IMR-90 (cell line): ENCODE results near the gene SPARC. TPM values are rescaled to one million over a fixed set of nuclear protein-coding genes. Genes with fewer than 3 reads are reported as not detected.

ENCODE experiments used
- ATAC-seq: fragments of 200-7000 bp; cut with Tn5 transposase; 2 replicates; pipeline ENCODE4 v1.9.1; 2020; ENCODE audit warnings: low read depth, mild to moderate bottlenecking, moderate library complexity
- BruUV-seq: library from RNA; stranded (reverse); fragments of 400-500 nt; replicated peaks from 2 replicates; lab custom pipeline; 2021; lab: Mats Ljungman, UMichigan
- CTCF ChIA-PET: fragments of 300-600 bp; formaldehyde crosslinking; extraction: SDS; loops from one replicate; lab custom pipeline; 2021; ENCODE audit warnings: antibody characterized with exemption; lab: Yijun Ruan, JAX
- POLR2A ChIA-PET: fragments of 300-600 bp; sonication (Branson Sonifier 250); formaldehyde crosslinking; loops from one replicate; lab custom pipeline; 2022; ENCODE audit warnings: antibody characterized with exemption; ENCODE audit not compliant: unreplicated experiment; lab: Charles Lee
- DNase-seq: peaks from one replicate; pipeline ENCODE4 v3.0.0; 2013
- H2AFZ ChIP-seq: replicated peaks from 2 replicates; pipeline ENCODE3; 2013; ENCODE audit warnings: low read length, mild to moderate bottlenecking; ENCODE audit not compliant: poor library complexity
- H2AK5ac ChIP-seq: 2 replicates; pipeline ENCODE4 v1.6.1; 2013; ENCODE audit warnings: low read depth, low read length, inconsistent platforms
- H2AK9ac ChIP-seq: replicated peaks from 2 replicates; pipeline ENCODE3; 2013; ENCODE audit warnings: mild to moderate bottlenecking, low read depth, low read length, moderate library complexity; ENCODE audit not compliant: poor library complexity
- H2BK120ac ChIP-seq: 2 replicates; pipeline ENCODE4 v1.6.1; 2013; ENCODE audit warnings: low read depth, low read length, inconsistent platforms
- H2BK15ac ChIP-seq: 3 replicates; pipeline ENCODE4 v1.6.1; 2013; ENCODE audit warnings: low read depth, low read length, inconsistent platforms
- H2BK20ac ChIP-seq: 2 replicates; pipeline ENCODE4 v1.6.1; 2013; ENCODE audit warnings: low read depth, mild to moderate bottlenecking, inconsistent platforms, low read length, moderate library complexity
- H2BK5ac ChIP-seq: 2 replicates; pipeline ENCODE4 v1.6.1; 2013; ENCODE audit warnings: mild to moderate bottlenecking, low read depth, low read length, inconsistent platforms; ENCODE audit not compliant: poor library complexity, severe bottlenecking
- H3K14ac ChIP-seq: replicated peaks from 2 replicates; pipeline ENCODE4 v1.6.1; 2013; ENCODE audit warnings: low read depth, low read length, inconsistent platforms
- H3K18ac ChIP-seq: 2 replicates; pipeline ENCODE4 v1.6.1; 2013; ENCODE audit warnings: low read depth, low read length, control low read depth
- H3K23ac ChIP-seq: 2 replicates; pipeline ENCODE4 v1.6.1; 2013; ENCODE audit warnings: low read depth, low read length, inconsistent platforms
- H3K27ac ChIP-seq: 2 replicates; pipeline ENCODE4 v1.5.1; 2013; ENCODE audit warnings: mild to moderate bottlenecking, control low read depth, low read length; ENCODE audit not compliant: insufficient read depth
- H3K27me3 ChIP-seq: 2 replicates; pipeline ENCODE4 v1.6.1; 2013; ENCODE audit warnings: low read length; ENCODE audit not compliant: control insufficient read depth, insufficient read depth
- H3K36me3 ChIP-seq: 2 replicates; pipeline ENCODE4 v1.6.1; 2013; ENCODE audit warnings: low read length, mixed read lengths; ENCODE audit not compliant: control insufficient read depth, insufficient read depth
- H3K4ac ChIP-seq: 2 replicates; pipeline ENCODE4 v1.6.1; 2013; ENCODE audit warnings: low read depth, low read length, inconsistent platforms
- H3K4me1 ChIP-seq: 2 replicates; pipeline ENCODE4 v1.6.1; 2013; ENCODE audit warnings: low read length, mixed read lengths; ENCODE audit not compliant: control insufficient read depth, insufficient read depth
- H3K4me2 ChIP-seq: 2 replicates; pipeline ENCODE4 v1.6.1; 2013; ENCODE audit warnings: low read depth, mild to moderate bottlenecking, control low read depth, low read length, moderate library complexity
- H3K4me3 ChIP-seq: 2 replicates; pipeline ENCODE4 v1.5.1; 2013; ENCODE audit warnings: low read depth, mild to moderate bottlenecking, control low read depth, low read length, moderate library complexity; ENCODE audit not compliant: insufficient read depth
- H3K56ac ChIP-seq: 2 replicates; pipeline ENCODE4 v1.6.1; 2013; ENCODE audit warnings: low read length, inconsistent platforms; ENCODE audit not compliant: insufficient read depth; ENCODE audit errors: extremely low read depth
- H3K79me1 ChIP-seq, 2 experiments: 2 replicates each; pipeline ENCODE4 v1.6.1; 2013; ENCODE audit warnings: low read length in 2 of 2, inconsistent platforms in 1 of 2, low read depth in 1 of 2
- H3K9ac ChIP-seq: 2 replicates; pipeline ENCODE4 v1.6.1; 2013; ENCODE audit warnings: low read depth, low read length, control low read depth
- H3K9me1 ChIP-seq: 2 replicates; pipeline ENCODE4 v1.6.1; 2013; ENCODE audit warnings: low read length, inconsistent platforms; ENCODE audit not compliant: insufficient read depth
- H3K9me3 ChIP-seq: 2 replicates; pipeline ENCODE4 v1.6.1; 2013; ENCODE audit warnings: low read length; ENCODE audit not compliant: control insufficient read depth, insufficient read depth
- H4K20me1 ChIP-seq: 2 replicates; pipeline ENCODE4 v1.6.1; 2013; ENCODE audit warnings: low read length, inconsistent platforms; ENCODE audit not compliant: insufficient read depth
- H4K5ac ChIP-seq: 2 replicates; pipeline ENCODE4 v1.6.1; 2013; ENCODE audit warnings: mild to moderate bottlenecking, low read depth, low read length, control low read depth
- H4K8ac ChIP-seq, 2 experiments: 2 replicates each; pipeline ENCODE4 v1.6.1; 2013; ENCODE audit warnings: low read depth in 2 of 2, low read length in 2 of 2, control low read depth in 1 of 2, inconsistent platforms in 1 of 2
- H4K91ac ChIP-seq: 2 replicates; pipeline ENCODE4 v1.6.1; 2013; ENCODE audit warnings: low read depth, low read length, inconsistent platforms; ENCODE audit not compliant: insufficient read depth
- BHLHE40 ChIP-seq: fragments of 150-350 bp; IDR thresholded peaks from 2 replicates; pipeline ENCODE4 v1.6.1; 2016; ENCODE audit warnings: mild to moderate bottlenecking, low read depth, low read length
- CEBPB ChIP-seq: IDR thresholded peaks from 2 replicates; pipeline ENCODE4 v1.6.1; 2012; ENCODE audit warnings: low read depth, low read length, improper control_type of control experiment
- CHD1 ChIP-seq: IDR thresholded peaks from 2 replicates; pipeline ENCODE4 v1.6.1; 2012; ENCODE audit warnings: low read depth, low read length, improper control_type of control experiment
- FOS ChIP-seq: fragments of 150-350 bp; IDR thresholded peaks from 2 replicates; pipeline ENCODE4 v1.6.1; 2016; ENCODE audit warnings: low read depth, low read length
- MAFK ChIP-seq: IDR thresholded peaks from 2 replicates; pipeline ENCODE4 v1.6.1; 2012; ENCODE audit warnings: low read depth, low read length, improper control_type of control experiment
- MAZ ChIP-seq: IDR thresholded peaks from 2 replicates; pipeline ENCODE4 v1.6.1; 2012; ENCODE audit warnings: low read depth, mild to moderate bottlenecking, low read length, improper control_type of control experiment, moderate library complexity, borderline replicate concordance
- MXI1 ChIP-seq: IDR thresholded peaks from 2 replicates; pipeline ENCODE4 v1.6.1; 2012; ENCODE audit warnings: low read depth, mild to moderate bottlenecking, low read length, moderate library complexity, borderline replicate concordance
- NFE2L2 ChIP-seq: fragments of 150-350 bp; IDR thresholded peaks from 2 replicates; pipeline ENCODE4 v1.6.1; 2016; ENCODE audit warnings: low read depth, mild to moderate bottlenecking, low read length
- POLR2A ChIP-seq: IDR thresholded peaks from 2 replicates; pipeline ENCODE4 v1.6.1; 2012; ENCODE audit warnings: mild to moderate bottlenecking, low read depth, low read length
- RAD21 ChIP-seq: IDR thresholded peaks from 2 replicates; pipeline ENCODE4 v1.6.1; 2012; ENCODE audit warnings: low read length, improper control_type of control experiment
- RCOR1 ChIP-seq: IDR thresholded peaks from 2 replicates; pipeline ENCODE4 v1.6.1; 2012; ENCODE audit warnings: mild to moderate bottlenecking, low read length, improper control_type of control experiment; ENCODE audit not compliant: insufficient replicate concordance
- RFX5 ChIP-seq: IDR thresholded peaks from 2 replicates; pipeline ENCODE4 v1.8.0; 2012; ENCODE audit warnings: low read depth, mild to moderate bottlenecking, low read length, moderate library complexity
- SMC3 ChIP-seq: fragments of 150-350 bp; IDR thresholded peaks from 2 replicates; pipeline ENCODE4 v1.6.1; 2016; ENCODE audit warnings: low read depth, mild to moderate bottlenecking, antibody characterized with exemption, low read length, moderate library complexity
- WGBS, 2 experiments: methylation state at CpG; one replicate each; pipeline versions ENCODE4 v1.1.5 to v1.1.7; 2013; ENCODE audit warnings: missing lambda C conversion rate in 2 of 2; ENCODE audit not compliant: insufficient read length in 1 of 2; ENCODE audit errors: extremely low coverage in 2 of 2; 5-methylcytosine and 5-hydroxymethylcytosine counted together
- dilution Hi-C: fragments of 300-500 bp; cut with HindIII; formaldehyde crosslinking; loops from one replicate; pipeline ENCODE4 v1.14.3; 2018; ENCODE audit warnings: low sequenced_read_pairs; ENCODE audit not compliant: unreplicated experiment
- in situ Hi-C: fragments of 300-500 bp; cut with MboI; formaldehyde crosslinking; loops from 3 replicates; pipeline ENCODE4 v1.14.3; 2019; ENCODE audit warnings: low sequenced_read_pairs, inconsistent platforms, mixed read lengths
- intact Hi-C: fragments of 100-400 bp; cut with micrococcal nuclease; formaldehyde crosslinking; loops from 2 replicates; pipeline ENCODE4 v1.10.0; 2022
- polyA plus RNA-seq, 3 experiments: library from polyadenylated mRNA; depleted of rRNA; stranded (reverse); fragments of >200 nt; gene quantifications; 2 replicates each; pipeline ENCODE4 v1.2.3, GENCODE V29; 2012; ENCODE audit warnings: low replicate concordance in 1 of 3
- total RNA-seq: library from RNA; depleted of rRNA; stranded (reverse); fragments of >200 nt; gene quantifications from 2 replicates; pipeline ENCODE4 v1.2.3, GENCODE V29; 2012
- TF ChIP-seq, protein P1 (sequence below): fragments of 150-350 bp; IDR thresholded peaks from 2 replicates; pipeline ENCODE4 v1.6.1; 2016; ENCODE audit warnings: low read depth, mild to moderate bottlenecking, low read length, moderate library complexity, borderline replicate concordance
- TF ChIP-seq, protein P2 (sequence below): conservative IDR thresholded peaks from 2 replicates; pipeline ENCODE4 v1.5.1; 2012; ENCODE audit warnings: mild to moderate bottlenecking, low read depth, low read length, improper control_type of control experiment
- TF ChIP-seq, protein P3 (sequence below): fragments of 150-350 bp; IDR thresholded peaks from 2 replicates; pipeline ENCODE4 v1.6.1; 2017; ENCODE audit warnings: mild to moderate bottlenecking, antibody characterized with exemption, low read length, low read depth

Gene SPARC
- total and polyA plus RNA-seq, 2 of the 4 experiments (the other 2 are of a cell fraction), result 1,186 to 4,692 TPM

DNA sequence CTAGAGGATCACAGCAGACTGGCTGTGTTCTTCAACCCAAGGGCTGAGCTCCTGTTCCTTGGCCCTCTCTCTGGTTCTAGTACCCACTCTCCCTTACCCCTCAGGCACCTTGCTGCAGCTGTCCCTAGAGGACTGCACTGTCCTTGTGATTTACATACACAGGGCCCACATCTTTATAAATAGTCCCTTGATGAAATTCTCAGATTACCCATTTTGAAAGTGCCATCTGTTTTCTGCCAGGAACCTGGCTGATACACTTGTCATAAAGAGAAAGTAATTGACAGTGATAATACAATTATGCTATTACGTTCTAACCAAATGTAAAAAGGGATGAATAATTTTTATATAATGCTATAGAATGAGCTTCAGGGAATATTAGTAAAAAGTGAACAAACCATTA is 16.5 kb upstream of the SPARC start:
- Histone ChIP-seq H3K56ac (no peak overlapping the region), H2BK120ac (no peak overlapping the region), H2AFZ (no peak overlapping the region), H4K91ac (no peak overlapping the region), H3K4ac (peak overlapping the region; percentile 24; the same call in 1 of the 2 replicates), H2BK20ac (0 out of 2 replicates have a peak overlapping the region, but pooled peaks have one; percentile 9), H4K8ac (no peak overlapping the region), H3K9me1 (peaks cover 4% of the 10 kb centered on the region; the same call in 1 of the 2 replicates), H3K4me2 (no peak overlapping the region), H2BK15ac (0 out of 3 replicates have a peak overlapping the region, but pooled peaks have one; percentile 11), H3K27ac (no peak overlapping the region), H3K23ac (no peak overlapping the region), H3K9me3 (no peaks in the 10 kb centered on the region), H3K36me3 (no peaks in the 10 kb centered on the region), H2AK5ac (peak overlapping the region; percentile 66), H4K5ac (no peak overlapping the region), H3K27me3 (no peaks in the 10 kb centered on the region), H3K79me1 (peaks cover 0 to 7% of the 10 kb centered on the region in 2 experiments; a peak in 2 of 4 replicates), H3K9ac (no peak overlapping the region), H4K20me1 (no peaks in the 10 kb centered on the region), H3K4me1 (peaks cover 13% of the 10 kb centered on the region), H3K14ac (no peak overlapping the region), H3K4me3 (no peak overlapping the region), H2AK9ac (peak overlapping the region; percentile 12), H2BK5ac (no peak overlapping the region), H3K18ac (no peak overlapping the region)
- BruUV-seq, result no TSS peak
- in situ Hi-C loops, result loop anchor here (5.0 kb wide), 1 partner anchor 34 kb away; no protein-coding TSS in a partner anchor
- TF ChIP-seq POLR2A (no peak), CEBPB (no peak), CHD1 (no peak), NFE2L2 (no peak), FOS (no peak), MXI1 (no peak), RFX5 (no peak), RAD21 (no peak), MAZ (no peak), MAFK (no peak), BHLHE40 (no peak), RCOR1 (no peak), SMC3 (no peak)
- TF ChIP-seq, protein P1, sequence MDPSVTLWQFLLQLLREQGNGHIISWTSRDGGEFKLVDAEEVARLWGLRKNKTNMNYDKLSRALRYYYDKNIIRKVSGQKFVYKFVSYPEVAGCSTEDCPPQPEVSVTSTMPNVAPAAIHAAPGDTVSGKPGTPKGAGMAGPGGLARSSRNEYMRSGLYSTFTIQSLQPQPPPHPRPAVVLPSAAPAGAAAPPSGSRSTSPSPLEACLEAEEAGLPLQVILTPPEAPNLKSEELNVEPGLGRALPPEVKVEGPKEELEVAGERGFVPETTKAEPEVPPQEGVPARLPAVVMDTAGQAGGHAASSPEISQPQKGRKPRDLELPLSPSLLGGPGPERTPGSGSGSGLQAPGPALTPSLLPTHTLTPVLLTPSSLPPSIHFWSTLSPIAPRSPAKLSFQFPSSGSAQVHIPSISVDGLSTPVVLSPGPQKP, result no peak
- TF ChIP-seq, protein P2, sequence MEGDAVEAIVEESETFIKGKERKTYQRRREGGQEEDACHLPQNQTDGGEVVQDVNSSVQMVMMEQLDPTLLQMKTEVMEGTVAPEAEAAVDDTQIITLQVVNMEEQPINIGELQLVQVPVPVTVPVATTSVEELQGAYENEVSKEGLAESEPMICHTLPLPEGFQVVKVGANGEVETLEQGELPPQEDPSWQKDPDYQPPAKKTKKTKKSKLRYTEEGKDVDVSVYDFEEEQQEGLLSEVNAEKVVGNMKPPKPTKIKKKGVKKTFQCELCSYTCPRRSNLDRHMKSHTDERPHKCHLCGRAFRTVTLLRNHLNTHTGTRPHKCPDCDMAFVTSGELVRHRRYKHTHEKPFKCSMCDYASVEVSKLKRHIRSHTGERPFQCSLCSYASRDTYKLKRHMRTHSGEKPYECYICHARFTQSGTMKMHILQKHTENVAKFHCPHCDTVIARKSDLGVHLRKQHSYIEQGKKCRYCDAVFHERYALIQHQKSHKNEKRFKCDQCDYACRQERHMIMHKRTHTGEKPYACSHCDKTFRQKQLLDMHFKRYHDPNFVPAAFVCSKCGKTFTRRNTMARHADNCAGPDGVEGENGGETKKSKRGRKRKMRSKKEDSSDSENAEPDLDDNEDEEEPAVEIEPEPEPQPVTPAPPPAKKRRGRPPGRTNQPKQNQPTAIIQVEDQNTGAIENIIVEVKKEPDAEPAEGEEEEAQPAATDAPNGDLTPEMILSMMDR, result no peak
- TF ChIP-seq, protein P3, sequence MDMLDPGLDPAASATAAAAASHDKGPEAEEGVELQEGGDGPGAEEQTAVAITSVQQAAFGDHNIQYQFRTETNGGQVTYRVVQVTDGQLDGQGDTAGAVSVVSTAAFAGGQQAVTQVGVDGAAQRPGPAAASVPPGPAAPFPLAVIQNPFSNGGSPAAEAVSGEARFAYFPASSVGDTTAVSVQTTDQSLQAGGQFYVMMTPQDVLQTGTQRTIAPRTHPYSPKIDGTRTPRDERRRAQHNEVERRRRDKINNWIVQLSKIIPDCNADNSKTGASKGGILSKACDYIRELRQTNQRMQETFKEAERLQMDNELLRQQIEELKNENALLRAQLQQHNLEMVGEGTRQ, result no peak
- ATAC-seq, result no peak
- ChIA-PET POLR2A (interaction anchor here (1.5 kb wide), 1 partner anchor 16 kb away, joined by 4 read pairs; the partner anchor contains the start of gene SPARC), CTCF (no interaction called here)
- dilution Hi-C loops, result no loop called here
- WGBS, 2 experiments, result no CpG with 5 or more reads among the region's 1 CpG
- intact Hi-C loops, result no loop called here
- DNase-seq, result no peak
